Measurements from ENCODE around the gene GNAS.
"Not testable (repeated sequence)": the region's sequence is repeated elsewhere in the genome, so short reads cannot be mapped to it uniquely, and the experiment has no call there.

The GNAS gene

DNA sequence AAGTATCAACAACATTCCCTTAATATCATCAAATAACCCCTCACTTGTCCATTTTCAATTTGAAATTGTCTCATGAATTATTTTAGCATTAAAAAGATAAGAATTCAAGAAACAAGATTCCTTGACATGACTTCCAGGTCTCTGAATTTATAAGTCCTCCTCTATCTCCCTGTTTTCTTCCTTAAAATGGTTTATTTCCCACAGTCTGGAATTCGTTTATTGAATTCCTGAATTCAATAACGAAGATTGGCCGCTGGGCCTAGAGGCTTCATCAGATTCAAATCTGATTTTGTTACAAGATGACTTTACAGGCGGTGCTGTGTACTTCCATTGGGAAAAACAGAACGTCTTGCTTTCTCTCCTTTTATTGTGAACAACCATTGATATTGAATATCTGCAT, 79.7 kb downstream of the GNAS start:
- DNase-seq (ENCODE audit: low read depth) = no peak

DNA sequence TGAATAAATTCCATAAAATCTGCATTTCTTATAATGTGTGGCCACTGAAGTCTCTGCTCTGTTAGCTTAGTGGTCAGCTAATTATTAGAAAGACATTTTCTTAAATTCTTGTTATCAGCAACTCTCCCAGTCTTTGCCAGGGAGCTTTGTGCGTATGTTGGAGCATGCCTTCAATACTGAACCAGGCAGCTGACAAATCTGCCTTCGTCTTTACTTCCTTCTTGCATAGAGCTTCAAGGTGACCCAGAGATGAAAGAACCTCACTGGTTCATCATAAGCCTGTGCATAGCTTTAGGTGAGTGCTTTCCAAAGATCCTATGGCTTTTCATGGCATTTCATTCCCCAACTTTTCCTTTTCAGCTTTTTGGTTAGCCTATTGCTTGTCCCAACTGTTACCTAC, 85.6 kb downstream of the GNAS start:
- no peak for DNase-seq (ENCODE audit: low read depth)

DNA sequence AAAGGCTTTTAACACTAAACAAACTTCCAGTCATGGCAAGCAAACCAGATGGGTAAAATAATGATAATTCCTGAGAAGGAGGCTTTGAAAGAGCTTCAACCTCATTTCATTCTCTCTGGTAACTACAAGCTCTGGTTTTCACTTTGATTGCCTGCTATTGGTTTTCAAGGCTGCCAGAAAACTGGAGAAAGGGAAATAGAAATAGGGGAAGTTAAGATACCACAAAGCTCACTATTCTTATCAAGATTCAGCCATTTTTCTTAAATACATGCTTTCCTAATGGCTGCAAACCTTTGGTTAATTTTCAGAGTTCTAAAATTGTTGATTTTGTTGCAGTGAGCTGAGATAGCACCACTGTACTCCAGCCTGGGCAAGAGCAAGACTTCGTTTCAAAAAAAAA, 86.0 kb downstream of the GNAS start:
- no peak for DNase-seq (ENCODE audit: low read depth)

DNA sequence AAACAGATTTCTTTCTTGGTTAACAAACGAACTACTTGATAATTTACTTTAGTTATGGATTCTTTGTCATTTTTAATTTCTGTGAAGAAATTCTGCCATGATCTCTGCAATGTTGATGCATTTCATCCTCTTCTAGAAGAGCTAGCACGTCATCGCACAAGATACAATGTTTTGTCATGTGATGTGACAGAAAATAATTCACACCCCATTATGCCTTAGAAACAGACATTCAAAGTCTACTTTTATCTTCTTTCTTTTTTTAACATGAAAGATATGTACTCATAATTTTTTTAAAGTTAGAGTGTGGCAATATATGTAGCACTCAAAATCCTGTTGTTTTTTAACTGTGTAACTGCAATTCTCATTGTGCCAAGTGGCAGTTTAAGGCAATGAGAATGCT, 89.0 kb downstream of the GNAS start:
- DNase-seq (ENCODE audit: low read depth) = no peak

- no peak for DNase-seq (ENCODE audit: low read depth)
Observed at GRCh38 chr20:58942549-58942948, 90.0 kb downstream of the GNAS start.

GRCh38 chr20:58944610-58945009, 92.1 kb downstream of the GNAS start:
- no peak for DNase-seq (ENCODE audit: low read depth)

DNA sequence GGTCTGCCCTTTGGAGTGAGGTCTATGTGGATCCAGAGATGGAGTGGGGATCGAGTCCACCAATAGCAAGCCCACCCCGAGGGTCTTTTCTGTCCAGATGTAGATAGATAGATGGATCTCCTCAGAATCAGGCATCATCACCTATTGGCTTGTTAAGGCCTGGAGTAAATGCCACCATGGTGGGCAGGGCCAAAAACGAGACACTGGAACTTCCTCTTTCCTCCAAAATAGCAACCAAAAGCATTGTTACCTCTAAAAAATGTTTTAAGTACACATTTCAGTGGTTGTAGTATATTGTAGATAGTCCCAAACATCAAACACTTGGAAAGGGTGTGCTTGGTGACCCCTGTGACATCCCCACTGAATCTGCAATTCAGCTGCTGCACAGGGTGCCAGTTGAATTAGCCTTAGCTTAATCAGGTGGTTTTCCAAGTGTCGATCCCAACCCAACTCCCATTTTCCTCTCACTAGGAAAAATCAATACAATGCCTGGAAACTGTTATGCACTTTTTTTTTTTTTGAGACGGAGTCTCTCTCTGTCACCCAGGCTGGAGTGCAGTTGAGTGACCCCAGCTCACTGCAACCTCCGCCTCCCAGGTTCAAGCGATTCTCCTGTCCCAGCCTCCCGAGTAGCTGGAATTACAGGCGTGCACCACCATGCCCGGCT, 93.6 kb downstream of the GNAS start:
- no peak for DNase-seq (ENCODE audit: low read depth)

DNA sequence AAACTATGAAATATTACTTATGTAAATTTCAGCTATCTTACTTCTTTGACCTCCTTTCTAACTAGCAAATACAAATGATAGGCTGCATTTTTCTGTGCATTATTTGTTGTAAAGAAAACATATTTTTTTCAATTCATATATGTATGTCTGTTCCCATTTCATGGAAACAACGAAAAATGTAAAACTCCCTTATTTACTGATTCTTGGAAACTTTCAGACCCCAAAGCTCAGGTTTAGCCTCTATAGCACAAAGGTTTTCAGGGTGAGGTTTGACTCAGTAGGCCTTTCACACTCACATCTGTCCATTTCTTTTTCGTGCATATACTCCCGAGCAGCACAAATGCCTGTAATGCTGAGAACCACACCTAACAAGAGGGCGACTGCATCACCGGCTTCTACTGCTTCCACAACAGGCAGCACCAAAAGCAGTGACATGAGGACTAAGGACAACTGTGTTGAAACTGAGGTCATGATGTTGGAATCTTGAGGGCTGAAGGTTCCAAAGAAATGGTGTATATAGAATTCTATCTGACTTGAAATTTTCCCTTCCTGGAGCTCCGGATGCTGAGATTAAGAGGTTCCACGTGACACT, 95.4 kb downstream of the GNAS start:
- DNase-seq (ENCODE audit: low read depth) = not testable (repeated sequence)

DNA sequence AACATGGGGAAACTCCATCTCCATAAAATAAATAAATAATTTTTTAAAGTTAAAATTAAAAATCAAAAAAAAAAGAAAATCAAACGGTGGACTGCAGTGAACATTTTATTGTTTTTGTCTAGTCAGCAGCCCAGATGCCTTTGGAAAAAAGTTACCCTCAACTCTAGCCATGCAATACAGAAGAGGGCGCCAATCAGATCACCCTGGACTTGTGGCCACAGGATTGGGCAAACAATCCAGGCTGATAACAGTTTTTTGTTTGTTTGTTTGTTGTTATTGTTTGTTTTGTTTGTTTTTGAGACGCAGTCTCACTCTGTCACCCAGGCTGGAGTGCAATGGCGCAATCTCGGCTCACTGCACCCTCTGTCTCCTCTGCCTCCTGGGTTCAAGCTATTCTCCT, 98.1 kb downstream of the GNAS start:
- no peak for DNase-seq (ENCODE audit: low read depth)

GRCh38 chr20:58953050-58953449, 100.5 kb downstream of the GNAS start:
- DNase-seq (ENCODE audit: low read depth) = no peak

GRCh38 chr20:58956078-58956477, 103.6 kb downstream of the GNAS start:
- DNase-seq (ENCODE audit: low read depth) = no peak

DNA sequence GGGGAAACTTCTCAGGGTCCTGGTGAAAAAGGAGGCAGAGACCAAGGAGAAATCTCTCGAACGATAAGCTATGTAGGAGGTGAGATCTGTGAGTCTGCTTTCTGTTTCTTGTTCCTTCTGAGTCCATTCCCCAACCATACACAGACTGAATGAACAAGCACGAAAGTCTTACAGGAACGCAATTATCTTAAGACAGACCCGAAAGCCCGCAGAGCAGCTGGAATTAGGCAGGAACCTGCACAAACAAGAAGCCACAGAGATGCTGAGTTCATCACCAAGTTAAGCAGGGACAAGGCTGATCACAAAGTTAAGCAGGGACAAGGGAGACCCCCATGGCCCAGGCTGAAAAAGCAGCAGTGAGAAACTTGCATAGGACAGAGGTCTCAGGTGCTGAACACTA, 107.1 kb downstream of the GNAS start:
- no peak for DNase-seq (ENCODE audit: low read depth)

Measured in stimulated activated CD8-positive, alpha-beta memory T cell treated with anti-CD3 and anti-CD28 coated beads, Interleukin-4, amount 100 ng/mL, for 24 hours (primary cell).